ENCODE measurements around the gene KATNBL1. TPM values are rescaled to one million over a fixed set of nuclear protein-coding genes. Genes with fewer than 3 reads are reported as not detected.

Gene KATNBL1
- total and polyA plus RNA-seq, 9 of the 15 experiments (the other 6 are each of a cell fraction or from before 2014, with no cell fraction given): 6.6 to 46.0 (median 24.0) TPM

DNA sequence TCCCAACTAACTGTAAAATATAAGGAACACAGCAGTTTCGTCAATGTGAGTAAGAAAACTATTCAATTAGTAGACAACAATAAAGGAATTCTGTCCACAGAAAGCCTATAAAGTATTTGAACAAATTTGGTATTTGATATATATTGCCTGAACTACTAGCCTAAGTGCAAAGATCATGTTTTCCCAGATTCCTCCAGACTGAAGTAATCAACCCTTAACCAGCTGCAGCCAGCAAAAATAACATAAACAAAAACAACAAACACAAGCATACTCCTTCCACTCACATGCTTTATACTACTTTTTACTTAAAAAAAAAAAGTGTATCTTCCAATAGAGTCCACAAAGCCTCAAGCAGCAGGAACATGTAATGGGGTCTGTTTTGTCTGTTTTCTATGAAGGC lies 84.0 kb downstream of the KATNBL1 start (continued):
- no peak for TF ChIP-seq ZMIZ1 (IDR thresholded peaks at IDR 0.05; ENCODE audit: low read depth in 2 of 2, low read length in 2 of 2)
- TF ChIP-seq ZNF76 (CRISPR knock-in tag; IDR thresholded peaks at IDR 0.05; ENCODE audit: borderline replicate concordance): no peak
- no peak for TF ChIP-seq TAF1 (IDR thresholded peaks at IDR 0.05; ENCODE audit: control insufficient read depth, extremely low read depth, insufficient read depth, low read length, severe bottlenecking)
- TF ChIP-seq PRPF4 (IDR thresholded peaks at IDR 0.05; ENCODE audit: insufficient read depth, low read depth, low read length, poor library complexity, severe bottlenecking): no peak
- TF ChIP-seq, protein P1, sequence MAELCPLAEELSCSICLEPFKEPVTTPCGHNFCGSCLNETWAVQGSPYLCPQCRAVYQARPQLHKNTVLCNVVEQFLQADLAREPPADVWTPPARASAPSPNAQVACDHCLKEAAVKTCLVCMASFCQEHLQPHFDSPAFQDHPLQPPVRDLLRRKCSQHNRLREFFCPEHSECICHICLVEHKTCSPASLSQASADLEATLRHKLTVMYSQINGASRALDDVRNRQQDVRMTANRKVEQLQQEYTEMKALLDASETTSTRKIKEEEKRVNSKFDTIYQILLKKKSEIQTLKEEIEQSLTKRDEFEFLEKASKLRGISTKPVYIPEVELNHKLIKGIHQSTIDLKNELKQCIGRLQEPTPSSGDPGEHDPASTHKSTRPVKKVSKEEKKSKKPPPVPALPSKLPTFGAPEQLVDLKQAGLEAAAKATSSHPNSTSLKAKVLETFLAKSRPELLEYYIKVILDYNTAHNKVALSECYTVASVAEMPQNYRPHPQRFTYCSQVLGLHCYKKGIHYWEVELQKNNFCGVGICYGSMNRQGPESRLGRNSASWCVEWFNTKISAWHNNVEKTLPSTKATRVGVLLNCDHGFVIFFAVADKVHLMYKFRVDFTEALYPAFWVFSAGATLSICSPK (IDR thresholded peaks at IDR 0.05; ENCODE audit: borderline replicate concordance): no peak

Data from K562 (cell line).